Breast epithelium (tissue), 4 donors: ENCODE results near the gene ARHGDIG. TPM values are rescaled to one million over a fixed set of nuclear protein-coding genes. Genes with fewer than 3 reads are reported as not detected.

Source experiments
- DNase-seq, 2 donors: peaks; one replicate each; pipeline ENCODE4 v3.0.0-alpha.2; 2019; ENCODE audit warnings: low spot score in 2 of 2
- H3K27ac ChIP-seq, 2 donors: fragments of 200-600 bp; sonication (generic) in 1 of 2; one replicate each; pipeline ENCODE4 v1.5.1; 2016 to 2019; ENCODE audit warnings: mild to moderate bottlenecking in 1 of 2
- H3K27me3 ChIP-seq, 2 donors: fragments of 200-600 bp; sonication (generic) in 1 of 2; one replicate each; pipeline versions ENCODE4 v1.5.1 to v1.6.0; 2017 to 2019; ENCODE audit warnings: control low read depth in 1 of 2, mild to moderate bottlenecking in 1 of 2
- H3K36me3 ChIP-seq: fragments of 200-600 bp; one replicate; pipeline ENCODE4 v1.5.1; 2019
- H3K4me1 ChIP-seq, 2 donors: fragments of 200-600 bp; sonication (generic); one replicate each; pipeline ENCODE4 v1.5.1; 2016 to 2019; ENCODE audit warnings: control low read depth in 1 of 2
- H3K4me3 ChIP-seq, 3 donors: fragments of 200-600 bp; sonication (generic); 1 replicate in 2 of 3; 2 replicates in 1 of 3; pipeline ENCODE4 v1.5.1; 2016 to 2019; ENCODE audit warnings: mild to moderate bottlenecking in 3 of 3, moderate library complexity in 2 of 3
- H3K9me3 ChIP-seq, 2 donors: fragments of 200-600 bp; sonication (generic) in 1 of 2; one replicate each; pipeline ENCODE4 v1.5.1; 2016 to 2019; ENCODE audit warnings: control low read depth in 1 of 2
- CTCF ChIP-seq, 3 donors: fragments of 450-650 bp; IDR thresholded peaks; one replicate each; pipeline ENCODE4 v1.5.1; 2016 to 2017; ENCODE audit warnings: antibody characterized with exemption in 3 of 3, mild to moderate bottlenecking in 3 of 3, moderate library complexity in 3 of 3
- POLR2A ChIP-seq: fragments of 450-650 bp; IDR thresholded peaks from one replicate; pipeline ENCODE4 v1.6.1; 2016; ENCODE audit warnings: antibody characterized with exemption, mild to moderate bottlenecking, moderate library complexity
- POLR2AphosphoS5 ChIP-seq, 3 donors: sonication (generic); formaldehyde crosslinking; IDR thresholded peaks; one replicate each; pipeline ENCODE4 v1.6.1; 2017; ENCODE audit warnings: antibody characterized with exemption in 3 of 3
- intact Hi-C: fragments of 100-400 bp; cut with DNase I; formaldehyde crosslinking; loops from one replicate; pipeline ENCODE4 v1.15.1; 2023; ENCODE audit warnings: low total_unique reads
- total RNA-seq, 3 donors: library from RNA; depleted of rRNA; stranded (reverse); fragments of >200 nt; gene quantifications; one replicate each; pipeline ENCODE4 v1.1.0, GENCODE V29; 2016

The ARHGDIG gene
- total RNA-seq, 3 donors from 2014 or later, result 0.80 to 2.3 (median 1.6) TPM

DNA sequence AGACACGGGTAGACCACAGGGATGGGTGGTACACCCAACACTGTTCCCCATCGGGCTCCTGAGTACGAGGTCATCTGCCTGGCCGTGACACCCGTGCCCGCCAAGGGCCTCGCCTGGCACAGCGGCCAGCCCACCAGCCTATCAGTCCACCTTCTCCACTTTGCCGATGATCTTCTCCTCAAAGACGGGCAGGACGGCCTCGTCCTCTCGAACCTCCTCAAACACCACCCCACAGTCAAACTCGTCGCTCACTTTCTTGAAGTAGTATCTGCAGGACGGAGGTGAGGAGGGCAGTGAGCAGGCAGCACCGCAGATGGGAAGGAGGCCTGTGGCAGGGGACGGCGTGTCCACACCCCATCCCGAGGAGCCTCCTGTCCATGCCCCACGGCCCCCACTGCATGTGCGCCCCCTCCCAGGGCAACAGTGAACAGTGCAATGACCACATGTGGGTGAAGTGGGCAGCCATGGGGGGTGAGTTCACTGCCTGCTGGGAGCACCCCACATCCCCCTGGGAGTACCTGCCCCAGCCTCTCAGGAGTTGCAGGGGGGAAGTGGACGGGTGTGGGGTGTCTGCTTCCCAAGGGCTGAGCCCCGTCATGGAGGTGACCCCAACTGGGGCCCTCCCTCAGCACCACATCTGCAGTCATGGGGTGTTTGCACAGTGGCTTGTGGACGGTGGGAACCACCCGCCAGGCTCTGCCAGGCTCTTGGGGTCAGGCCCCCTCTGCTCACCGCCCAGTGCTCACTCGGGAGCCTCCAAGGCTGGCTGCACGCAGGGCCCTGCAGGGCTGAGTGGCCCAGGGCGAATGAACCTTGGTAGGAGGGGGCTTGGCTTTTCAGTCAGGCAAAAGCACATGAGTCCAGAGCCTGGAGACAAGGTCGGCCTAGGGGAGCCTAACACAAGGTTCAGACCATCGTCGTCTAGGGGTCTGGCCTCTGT, 7.9 kb downstream of the ARHGDIG start:
- Histone ChIP-seq H3K4me1 (no peaks in the 10 kb centered on the region), H3K36me3 (peaks cover 7% of the 10 kb centered on the region), H3K27ac (no peak overlapping the region), H3K9me3 (no peaks in the 10 kb centered on the region), H3K27me3 (peaks cover 0 to 2% of the 10 kb centered on the region in 2 donors), H3K4me3 (no peak overlapping the region)
- TF ChIP-seq CTCF (IDR thresholded peaks at IDR 0.05) (no peak), POLR2AphosphoS5 (IDR thresholded peaks at IDR 0.05) (no peak), POLR2A (no peak)
- intact Hi-C loops, result no loop called here
- DNase-seq, result no peak

GRCh38 chr16:289395-289997, 9.1 kb downstream of the ARHGDIG start:
- no peak for DNase-seq
- TF ChIP-seq POLR2A (no peak), POLR2AphosphoS5 (IDR thresholded peaks at IDR 0.05) (no peak), CTCF (IDR thresholded peaks at IDR 0.05) (no peak)
- Histone ChIP-seq H3K9me3 (no peaks in the 10 kb centered on the region), H3K27me3 (no peaks in the 10 kb centered on the region), H3K4me1 (no peaks in the 10 kb centered on the region), H3K27ac (no peak overlapping the region), H3K36me3 (peaks cover 7% of the 10 kb centered on the region), H3K4me3 (no peak overlapping the region)
- intact Hi-C loops, result no loop called here

- H3K27ac ChIP-seq, result no peak overlapping the region
- H3K27me3 ChIP-seq, result no peaks in the 10 kb centered on the region
- TF ChIP-seq POLR2AphosphoS5 (IDR thresholded peaks at IDR 0.05), result no peak
- TF ChIP-seq POLR2A, result no peak
- TF ChIP-seq CTCF (IDR thresholded peaks at IDR 0.05), result no peak
- H3K36me3 ChIP-seq, result peaks cover 7% of the 10 kb centered on the region
- intact Hi-C loops, result no loop called here
- no peak overlapping the region for H3K4me3 ChIP-seq
- no peaks in the 10 kb centered on the region for H3K4me1 ChIP-seq
- H3K9me3 ChIP-seq, result no peaks in the 10 kb centered on the region
- DNase-seq, result no peak
Measured at GRCh38 chr16:290015-290680, 9.8 kb downstream of the ARHGDIG start.

DNA sequence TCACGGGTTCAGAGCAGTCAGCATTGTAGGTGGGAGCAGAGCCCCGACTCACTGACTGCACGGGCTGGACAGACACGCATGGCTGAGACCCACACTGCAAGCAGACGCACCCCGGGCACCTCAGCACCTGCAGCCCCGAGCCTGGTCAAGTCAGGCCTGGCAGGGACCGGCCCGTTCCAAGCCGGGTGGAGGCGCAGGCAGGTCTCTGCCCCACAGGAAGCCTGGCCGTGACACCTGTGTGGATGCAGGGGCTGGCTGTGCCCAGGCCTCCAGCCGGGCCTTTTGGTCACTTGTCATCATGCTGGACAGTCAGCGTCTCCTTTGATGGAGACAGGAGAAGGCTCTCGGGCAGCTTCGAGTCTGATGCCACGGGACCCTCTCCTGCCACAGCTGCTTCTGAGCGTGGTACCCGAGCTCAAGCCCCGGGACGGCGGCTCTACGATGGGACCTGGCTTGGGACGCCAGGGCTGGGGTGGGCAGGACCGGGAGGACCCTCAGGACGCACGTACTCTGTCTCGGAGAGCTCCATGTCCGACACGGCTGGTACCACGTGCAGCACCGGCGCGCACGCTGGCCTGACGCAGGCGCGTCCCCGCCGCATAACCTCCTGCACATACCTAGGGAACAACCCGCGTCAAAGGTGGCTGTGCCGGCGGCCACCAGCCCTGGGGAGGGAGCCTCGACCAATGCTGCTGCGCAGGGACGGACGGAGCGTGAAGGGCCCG, 10.5 kb downstream of the ARHGDIG start:
- H3K9me3 ChIP-seq, result no peaks in the 10 kb centered on the region
- no peak overlapping the region for H3K27ac ChIP-seq
- intact Hi-C loops, result no loop called here
- H3K4me1 ChIP-seq, result no peaks in the 10 kb centered on the region
- H3K4me3 ChIP-seq, result no peak overlapping the region
- DNase-seq, result no peak
- H3K27me3 ChIP-seq, result no peaks in the 10 kb centered on the region
- peaks cover 7% of the 10 kb centered on the region for H3K36me3 ChIP-seq
- no peak for TF ChIP-seq CTCF (IDR thresholded peaks at IDR 0.05)
- no peak for TF ChIP-seq POLR2AphosphoS5 (IDR thresholded peaks at IDR 0.05)
- no peak for TF ChIP-seq POLR2A
